Adrenal gland (tissue), 5 donors: ENCODE measurements around the gene CLIP2.

Experiments
- CTCF ChIP-seq, 6 experiments: fragments of 450-650 bp in 4 of 6; fragments of 200-600 bp in 2 of 6; sonication (generic) in 1 of 6; IDR thresholded peaks; 1 replicate in 5 of 6; 2 replicates in 1 of 6; pipeline versions ENCODE4 v1.5.1 to v1.8.0; 2016 to 2021; ENCODE audit warnings: antibody characterized with exemption in 6 of 6, mild to moderate bottlenecking in 2 of 6, moderate library complexity in 1 of 6
- POLR2A ChIP-seq, 2 donors: fragments of 450-650 bp; IDR thresholded peaks; one replicate each; pipeline ENCODE4 v1.6.1; 2017; ENCODE audit warnings: antibody characterized with exemption in 2 of 2, mild to moderate bottlenecking in 2 of 2, moderate library complexity in 1 of 2
- donor health status: DM: no; HTN: no; CAD: no.

GRCh38 chr7:74364061-74364460 is 74.9 kb downstream of the CLIP2 start:
- peak in 4 of 6 experiments; percentile 10 to 52 (median 22) for TF ChIP-seq CTCF (IDR thresholded peaks at IDR 0.05)
- TF ChIP-seq POLR2A (IDR thresholded peaks at IDR 0.05) = no peak
